NCI-H748 treated with DMSO at 0.1 percent for 48 hours (cell line): Measurements from ENCODE around the gene CD9.
"Not testable (repeated sequence)": the region's sequence is repeated elsewhere in the genome, so short reads cannot be mapped to it uniquely, and the experiment has no call there.

Experiments used
- DNase-seq: peaks from one replicate; lab custom pipeline; 2025; lab: John Stamatoyannopoulos, UW

Gene CD9

GRCh38 chr12:6180268-6181051, 19.7 kb upstream of the CD9 start:
- no peak for DNase-seq

GRCh38 chr12:6181166-6181565, 19.0 kb upstream of the CD9 start:
- DNase-seq: no peak

- no peak for DNase-seq
These were observed 18.5 kb upstream of the CD9 start for GRCh38 chr12:6181583-6182278.

- peak; percentile 32 for DNase-seq
These were observed 17.8 kb upstream of the CD9 start for GRCh38 chr12:6182279-6182898.

GRCh38 chr12:6183689-6184428, 16.3 kb upstream of the CD9 start:
- no peak for DNase-seq

- DNase-seq: no peak
These were observed 14.0 kb upstream of the CD9 start for GRCh38 chr12:6185961-6186827.

- DNase-seq: no peak
These were observed 12.0 kb upstream of the CD9 start for GRCh38 chr12:6187948-6188793.

- DNase-seq: no peak
These were observed 11.2 kb upstream of the CD9 start for GRCh38 chr12:6189028-6189427.

GRCh38 chr12:6189952-6190598, 10.1 kb upstream of the CD9 start:
- DNase-seq: not testable (repeated sequence)

GRCh38 chr12:6190767-6191530, 9.3 kb upstream of the CD9 start:
- DNase-seq: not testable (repeated sequence)

GRCh38 chr12:6192604-6193380, 7.4 kb upstream of the CD9 start:
- DNase-seq: no peak

GRCh38 chr12:6193853-6194815, 6.1 kb upstream of the CD9 start:
- DNase-seq: no peak

GRCh38 chr12:6195665-6196535, 4.3 kb upstream of the CD9 start:
- DNase-seq: peak; percentile 19

GRCh38 chr12:6198051-6198450, 2.1 kb upstream of the CD9 start:
- DNase-seq: no peak

- no peak for DNase-seq
These were observed 1.6 kb upstream of the CD9 start for GRCh38 chr12:6198556-6198955.

GRCh38 chr12:6198985-6199530, 1.1 kb upstream of the CD9 start:
- DNase-seq: no peak
